ENCODE data around the gene LRRN2.
"Not testable (repeated sequence)": the region's sequence is repeated elsewhere in the genome, so short reads cannot be mapped to it uniquely, and the experiment has no call there.

Gene LRRN2

DNA sequence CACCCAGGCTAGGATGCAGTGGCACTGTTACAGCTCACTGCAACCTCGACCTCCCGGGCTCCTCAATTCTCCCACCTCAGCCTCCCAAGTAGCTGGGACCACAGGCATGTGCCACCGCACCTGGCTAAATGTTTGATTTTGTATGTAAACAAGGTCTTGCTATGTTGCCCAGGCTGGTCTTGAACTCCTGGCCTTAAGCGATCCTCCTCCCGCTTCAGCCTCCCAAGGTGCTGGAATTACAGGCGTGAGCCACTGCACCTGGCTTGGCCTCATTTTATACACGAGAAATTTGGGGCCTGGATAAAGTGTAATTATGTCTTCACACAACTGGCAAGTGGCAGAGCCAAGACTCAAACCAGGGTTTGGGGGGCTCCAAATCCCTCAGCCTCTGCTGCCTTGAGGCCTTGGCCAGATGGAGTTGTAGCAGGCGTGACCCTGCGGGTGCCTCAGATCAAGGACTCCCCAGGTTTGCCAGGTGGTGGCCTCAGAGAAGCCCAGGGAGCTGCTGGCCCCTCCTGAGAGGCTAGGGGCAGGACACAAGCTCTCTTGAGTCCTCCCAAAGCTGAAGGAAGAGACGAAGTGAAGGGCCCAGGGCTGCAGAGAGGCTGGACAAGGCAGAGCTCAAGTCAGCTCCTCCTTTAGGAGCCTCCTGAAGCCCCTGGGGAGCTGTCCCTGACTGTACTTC, 107.6 kb downstream of the LRRN2 start:
- in situ Hi-C loops (cut with MboI; ENCODE audit: low sequenced_read_pairs): no loop called here

DNA sequence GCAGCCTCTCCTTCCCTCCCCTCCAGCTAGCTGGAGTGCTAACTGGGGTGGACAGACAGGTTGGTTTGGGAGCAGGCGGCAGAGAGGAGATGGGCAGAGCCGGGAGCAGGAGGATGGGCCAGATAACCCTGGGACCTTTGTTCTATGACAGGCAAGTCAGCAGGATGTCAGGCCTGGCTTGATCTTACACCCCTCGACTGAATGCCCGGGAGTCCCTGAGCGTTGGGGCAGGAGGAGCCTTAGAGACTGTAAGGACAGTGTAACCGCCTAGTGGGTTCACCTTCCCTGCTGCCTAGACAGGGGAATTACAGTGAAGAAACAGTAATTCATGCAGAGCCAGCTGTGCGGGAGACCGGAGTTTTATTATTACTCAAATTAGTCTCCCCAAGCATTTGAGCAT, 109.1 kb downstream of the LRRN2 start:
- in situ Hi-C loops (cut with MboI; ENCODE audit: low sequenced_read_pairs): no loop called here

DNA sequence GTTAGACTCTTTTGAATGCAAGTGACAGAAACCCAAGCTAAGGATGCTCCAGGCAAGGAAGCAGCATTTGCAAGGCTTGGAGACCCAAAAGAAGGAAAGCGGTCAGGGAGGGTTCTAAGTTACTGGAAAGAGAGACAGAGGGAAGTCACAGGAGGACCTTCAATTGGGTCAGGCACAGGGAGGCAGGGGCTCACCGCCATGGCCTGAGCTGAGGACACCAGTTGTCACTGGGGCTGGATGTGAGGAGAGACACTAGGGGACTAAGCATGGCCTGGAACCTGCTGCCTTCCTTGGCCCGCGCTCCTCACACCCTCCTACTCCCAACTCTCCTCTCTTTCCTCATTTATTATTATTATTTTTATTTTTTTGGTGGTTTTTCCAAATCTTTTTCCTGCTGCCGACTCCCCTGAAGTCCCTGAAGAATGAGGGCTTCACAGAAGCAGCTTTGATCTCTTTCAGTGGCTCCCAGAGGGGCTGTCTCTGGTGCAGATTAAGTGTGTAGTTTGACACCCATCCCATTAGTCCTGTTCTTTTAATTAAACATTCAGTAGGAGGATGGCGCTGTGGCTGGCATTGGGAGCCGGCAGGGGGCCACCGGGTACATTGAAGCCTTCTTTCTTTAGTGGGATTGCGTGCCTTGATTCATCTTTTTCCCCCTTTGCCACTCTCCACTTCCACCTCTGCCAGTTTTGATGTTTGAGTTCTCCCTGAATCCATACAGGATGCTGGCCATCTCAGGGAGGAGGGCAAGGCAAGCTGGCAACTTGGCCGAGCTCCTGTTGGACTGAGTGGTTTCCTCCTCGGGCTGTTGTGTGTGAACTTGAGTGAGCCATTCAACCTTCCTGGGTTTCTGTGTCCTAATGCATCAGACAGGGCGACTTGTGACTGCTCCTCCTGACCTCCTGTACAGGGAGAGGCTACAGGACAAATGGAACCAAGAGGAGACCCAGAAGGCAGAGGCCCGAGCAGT, 110.0 kb downstream of the LRRN2 start:
- in situ Hi-C loops (cut with MboI; ENCODE audit: low sequenced_read_pairs): no loop called here

DNA sequence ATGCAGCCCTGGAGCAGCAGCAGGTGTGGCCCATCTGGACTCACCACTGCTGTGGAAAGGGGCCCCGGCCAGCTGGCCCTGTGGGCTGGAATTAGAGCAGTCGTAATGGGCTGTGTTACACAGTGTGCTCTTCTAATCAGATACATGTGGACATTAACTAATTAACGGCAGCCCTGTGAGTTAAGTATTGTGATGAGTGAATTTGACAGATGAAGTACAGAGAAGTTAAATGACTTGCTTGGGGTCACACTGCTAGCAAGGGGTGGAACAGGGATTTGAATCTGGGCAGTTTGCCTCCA, 110.7 kb downstream of the LRRN2 start:
- in situ Hi-C loops (cut with MboI; ENCODE audit: low sequenced_read_pairs): no loop called here

DNA sequence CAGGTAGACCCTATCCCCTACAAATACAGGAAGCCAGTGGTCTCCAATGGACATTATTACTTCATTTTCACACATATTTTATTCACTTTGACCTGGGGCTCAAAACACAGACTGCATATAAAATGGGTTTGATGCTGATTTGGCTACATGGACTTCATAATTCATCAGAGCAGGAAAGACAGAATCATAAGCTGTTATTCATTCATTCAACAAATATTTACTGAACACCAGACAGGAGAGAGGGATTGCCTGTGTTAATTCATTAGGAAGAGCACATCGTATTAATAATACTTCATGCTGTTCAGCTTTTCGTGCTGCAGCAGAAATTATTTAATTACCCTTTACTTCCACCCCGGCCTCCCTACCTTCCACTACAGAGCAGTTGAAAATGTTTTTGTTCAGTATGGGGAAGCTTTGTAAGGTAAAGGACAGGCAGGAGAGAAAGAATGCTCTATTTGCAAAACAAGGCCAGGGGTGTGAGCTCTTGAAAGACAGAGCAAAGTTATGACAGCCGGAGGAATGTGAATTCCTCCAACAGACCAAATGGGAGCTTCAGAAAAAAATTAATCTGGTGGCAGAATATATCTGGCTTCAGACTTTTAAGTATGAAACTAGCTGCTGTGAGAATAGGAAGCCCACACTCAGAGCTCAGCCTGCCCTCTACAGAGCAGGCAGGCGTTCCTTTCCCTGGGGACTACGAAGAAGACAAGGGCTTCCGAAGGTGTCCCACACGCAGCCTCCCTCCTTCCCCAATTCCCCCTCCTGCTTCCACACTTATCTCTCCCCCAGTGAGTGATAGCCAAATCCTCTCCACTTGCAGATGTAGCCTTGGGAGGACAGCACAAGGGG, 111.3 kb downstream of the LRRN2 start:
- in situ Hi-C loops (cut with MboI; ENCODE audit: low sequenced_read_pairs): no loop called here

DNA sequence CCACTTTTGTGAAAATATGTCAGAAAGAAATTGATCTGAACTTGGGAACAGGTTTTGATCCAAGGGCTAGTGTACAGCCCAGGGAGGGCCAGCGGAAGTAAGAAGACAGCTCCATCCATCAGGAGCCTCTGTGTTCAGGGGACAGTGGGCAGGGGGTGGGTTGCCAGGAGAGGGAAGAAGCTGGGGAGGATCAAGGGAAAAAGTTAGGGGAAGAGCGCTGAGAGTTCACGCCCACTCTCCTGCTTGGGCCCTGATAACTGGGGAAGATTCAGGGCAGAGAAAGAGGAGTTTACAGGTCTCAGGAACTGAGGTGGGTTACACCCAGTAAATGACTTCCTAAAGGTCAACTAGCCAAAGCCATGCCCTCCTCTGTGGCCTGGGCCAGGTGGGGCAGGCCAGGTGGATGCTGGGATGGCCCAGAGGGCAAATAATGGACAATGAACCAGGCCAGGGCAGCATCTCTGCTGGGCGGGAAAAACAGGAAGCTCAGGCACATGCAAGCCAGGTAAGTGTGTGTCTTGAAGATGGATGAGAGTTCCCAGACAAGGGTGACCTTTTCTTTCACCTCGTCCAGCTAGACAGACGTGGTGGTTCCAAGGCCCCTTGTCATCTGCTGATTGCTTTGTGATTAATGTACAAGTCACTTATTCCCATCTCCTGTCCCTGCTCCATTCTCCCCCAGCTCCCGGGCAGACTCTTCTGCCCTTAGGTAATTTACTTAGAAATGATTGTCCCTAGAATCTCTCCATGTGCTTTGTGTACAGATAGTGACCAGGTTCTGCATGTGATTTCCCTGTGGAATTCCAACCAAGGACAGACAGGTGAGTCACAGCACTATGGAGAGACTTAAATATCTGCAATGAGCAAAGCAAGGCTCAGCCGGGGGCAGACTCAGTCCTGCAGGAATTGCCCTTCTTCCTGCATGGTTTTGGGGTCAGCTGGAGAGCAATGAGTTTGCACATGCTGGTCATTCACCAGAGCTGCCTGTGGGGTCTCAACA, 112.3 kb downstream of the LRRN2 start:
- in situ Hi-C loops (cut with MboI; ENCODE audit: low sequenced_read_pairs): no loop called here

DNA sequence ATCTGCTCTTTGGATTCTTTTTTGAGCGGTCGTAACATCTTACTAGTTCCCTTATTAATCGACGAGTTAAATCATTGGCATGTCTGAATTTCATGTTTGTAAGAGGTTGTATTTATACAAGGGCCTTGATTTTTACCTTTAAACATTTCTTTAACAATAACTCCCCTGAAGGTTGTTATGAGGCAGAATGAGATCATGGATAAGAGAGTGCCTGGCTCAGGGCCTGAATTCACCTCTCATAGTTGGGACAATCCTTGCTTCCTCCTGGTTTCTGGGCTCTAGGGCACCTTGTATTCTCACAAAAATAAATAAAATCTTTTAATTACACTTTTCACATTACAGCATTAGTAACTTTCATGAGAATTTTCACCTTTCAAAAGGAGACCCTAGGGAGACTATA, 113.9 kb downstream of the LRRN2 start:
- in situ Hi-C loops (cut with MboI; ENCODE audit: low sequenced_read_pairs): no loop called here

DNA sequence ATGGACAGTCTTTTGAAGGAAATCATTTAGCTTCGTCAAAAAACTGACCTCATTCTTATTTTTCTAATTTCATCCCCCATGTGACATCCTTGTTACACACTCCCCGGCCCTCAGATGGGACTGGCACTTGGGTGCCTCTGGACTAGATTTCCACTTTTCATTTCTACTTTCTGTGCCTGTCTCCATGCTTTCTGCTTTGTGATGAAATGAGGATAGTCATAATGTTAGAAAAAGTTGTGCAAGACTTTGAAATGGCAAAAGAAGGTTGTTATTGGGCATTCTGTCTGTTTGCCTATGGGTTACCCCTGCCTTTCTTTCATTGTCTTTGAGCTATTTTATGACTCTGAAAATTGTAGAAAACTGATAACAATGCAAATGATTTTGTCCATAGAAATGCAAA, 114.4 kb downstream of the LRRN2 start:
- in situ Hi-C loops (cut with MboI; ENCODE audit: low sequenced_read_pairs): no loop called here

DNA sequence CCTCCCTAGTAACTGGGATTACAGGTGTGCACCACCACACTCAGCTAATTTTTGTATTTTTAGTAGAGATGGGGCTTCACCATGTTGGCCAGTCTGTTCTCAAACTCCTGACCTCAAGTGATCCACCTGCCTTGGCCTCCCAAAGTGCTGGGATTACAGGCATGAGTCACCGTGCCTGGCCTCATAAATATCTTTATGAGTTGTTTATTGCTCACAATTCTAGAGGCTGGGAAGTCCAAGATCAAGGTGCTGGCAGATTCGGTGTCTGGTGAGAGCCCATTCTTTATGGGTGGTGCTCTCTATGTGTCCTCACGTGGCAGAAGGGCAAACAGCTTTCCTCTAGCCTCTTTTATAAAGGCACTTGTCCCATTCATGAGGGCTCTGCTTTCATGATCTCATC, 115.5 kb downstream of the LRRN2 start:
- in situ Hi-C loops (cut with MboI; ENCODE audit: low sequenced_read_pairs): not testable (repeated sequence)

DNA sequence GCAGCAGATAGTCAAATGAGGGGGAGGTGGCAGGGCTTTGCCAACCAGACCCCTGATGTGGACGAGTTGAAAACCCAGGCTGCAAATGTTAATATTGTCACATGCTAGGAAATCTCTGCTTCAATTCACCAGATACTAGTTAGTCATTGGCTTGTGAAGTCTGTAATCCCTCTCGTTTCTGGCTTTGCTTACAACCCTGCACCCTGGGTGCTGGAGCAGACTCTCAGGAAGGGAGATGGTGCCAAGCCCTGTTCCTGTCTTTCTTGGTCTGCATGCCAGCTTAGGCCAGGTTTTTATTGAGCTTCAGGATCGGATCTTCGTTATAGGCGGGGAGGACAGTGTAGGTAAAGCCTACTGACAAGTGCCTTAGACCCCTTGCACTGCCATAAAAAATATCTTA, 116.1 kb downstream of the LRRN2 start:
- in situ Hi-C loops (cut with MboI; ENCODE audit: low sequenced_read_pairs): no loop called here

DNA sequence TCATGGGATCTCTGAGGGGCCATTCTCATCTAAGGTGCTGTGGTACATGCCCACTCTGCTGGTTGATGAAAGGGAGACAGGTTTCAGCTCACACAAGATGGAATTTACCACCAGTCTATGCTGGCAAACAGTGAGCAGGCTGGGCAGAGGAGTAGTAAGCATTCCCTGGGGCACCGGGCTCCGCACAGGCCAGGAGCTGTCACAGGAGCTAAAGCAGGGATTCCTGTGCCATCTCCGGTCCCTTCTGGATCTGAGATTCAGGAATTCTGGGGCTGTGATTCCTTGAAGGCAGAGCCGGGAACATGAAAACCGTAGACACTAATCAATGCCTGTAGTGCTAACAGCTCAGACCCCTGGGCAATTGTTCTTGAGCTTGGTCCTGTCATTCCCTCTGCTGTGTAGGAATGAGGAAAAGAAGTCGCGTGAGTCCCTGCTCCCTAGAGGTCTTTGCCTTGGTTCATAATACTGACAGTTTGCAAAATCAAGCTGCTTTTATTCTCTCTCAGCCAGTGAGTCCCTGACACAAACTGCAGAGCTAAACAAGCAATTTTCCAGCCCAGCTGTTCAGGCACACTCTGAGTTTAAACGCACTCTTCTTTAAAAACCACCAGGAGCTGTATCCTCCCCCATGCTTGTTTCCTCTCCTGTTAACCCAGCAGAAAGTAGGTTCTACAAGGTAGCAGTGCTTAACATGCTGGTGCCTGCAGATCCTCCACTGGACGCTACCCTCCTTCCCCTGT, 116.8 kb downstream of the LRRN2 start:
- in situ Hi-C loops (cut with MboI; ENCODE audit: low sequenced_read_pairs): no loop called here

Measured in HL-60/S4 treated with retinoic acid at 250 ng/mL for 4 days and 3 days (cell line).